Kidney epithelial cell (primary cell): ENCODE measurements around the gene KCNMA1. TPM values are rescaled to one million over a fixed set of nuclear protein-coding genes. Genes with fewer than 3 reads are reported as not detected.

Experiments used
- DNase-seq: peaks from one replicate; pipeline ENCODE4 v3.0.0-alpha.2; 2010; ENCODE audit warnings: low read depth
- H3K27me3 ChIP-seq: 2 replicates; pipeline ENCODE4 v1.6.0; 2011; ENCODE audit warnings: low read length; ENCODE audit not compliant: control insufficient read depth, insufficient read depth
- H3K36me3 ChIP-seq: 2 replicates; pipeline ENCODE4 v1.5.1; 2011; ENCODE audit warnings: low read length; ENCODE audit not compliant: control insufficient read depth, insufficient read depth
- H3K4me3 ChIP-seq: 2 replicates; pipeline ENCODE4 v1.5.1; 2011; ENCODE audit warnings: low read depth, mild to moderate bottlenecking, control low read depth, low read length
- CTCF ChIP-seq: IDR thresholded peaks from 2 replicates; pipeline ENCODE4 v1.5.1; 2011; ENCODE audit warnings: mild to moderate bottlenecking, moderate library complexity, low read length, control low read depth, inconsistent platforms; ENCODE audit not compliant: insufficient read depth, poor library complexity, severe bottlenecking
- total RNA-seq: library from RNA; depleted of rRNA; stranded (reverse); fragments of >200 nt; gene quantifications from 2 replicates; pipeline ENCODE4 v1.2.3, GENCODE V29; 2015

The KCNMA1 gene
- total RNA-seq, 1 donor from 2014 or later, result 18.9 TPM

- DNase-seq, result no peak
- Histone ChIP-seq H3K27me3 (no peaks in the 10 kb centered on the region), H3K4me3 (no peak overlapping the region), H3K36me3 (no peaks in the 10 kb centered on the region)
- TF ChIP-seq CTCF, result no peak
Measured at GRCh38 chr10:77383861-77384553, 253.6 kb downstream of the KCNMA1 start.

GRCh38 chr10:77381750-77382149, 255.9 kb downstream of the KCNMA1 start:
- TF ChIP-seq CTCF, result no peak
- DNase-seq, result no peak
- Histone ChIP-seq H3K27me3 (no peaks in the 10 kb centered on the region), H3K36me3 (no peaks in the 10 kb centered on the region), H3K4me3 (no peak overlapping the region)

GRCh38 chr10:77380723-77381122, 256.9 kb downstream of the KCNMA1 start:
- Histone ChIP-seq H3K27me3 (no peaks in the 10 kb centered on the region), H3K4me3 (no peak overlapping the region), H3K36me3 (no peaks in the 10 kb centered on the region)
- no peak for DNase-seq
- TF ChIP-seq CTCF, result no peak

- H3K4me3 ChIP-seq, result no peak overlapping the region
- TF ChIP-seq CTCF, result no peak
- H3K27me3 ChIP-seq, result no peaks in the 10 kb centered on the region
- DNase-seq, result no peak
- no peaks in the 10 kb centered on the region for H3K36me3 ChIP-seq
Measured at GRCh38 chr10:77380191-77380590, 257.4 kb downstream of the KCNMA1 start.

GRCh38 chr10:77378366-77379349, 258.9 kb downstream of the KCNMA1 start:
- no peak for DNase-seq
- no peaks in the 10 kb centered on the region for H3K36me3 ChIP-seq
- no peak for TF ChIP-seq CTCF

More at GRCh38 chr10:77378366-77379349, 258.9 kb downstream of the KCNMA1 start:
- no peak overlapping the region for H3K4me3 ChIP-seq
- no peaks in the 10 kb centered on the region for H3K27me3 ChIP-seq
